GM12878 (cell line): ENCODE measurements around the gene IGSF11.

Source experiments
- GABPA ChIP-seq: IDR thresholded peaks from 2 replicates; pipeline ENCODE4 v1.6.1; 2014; ENCODE audit warnings: antibody characterized with exemption, low read depth, mild to moderate bottlenecking, inconsistent platforms
- POLR2AphosphoS5 ChIP-seq: IDR thresholded peaks from 2 replicates; pipeline ENCODE4 v1.6.1; 2011; ENCODE audit warnings: mild to moderate bottlenecking, low read length, inconsistent platforms
- REST ChIP-seq: IDR thresholded peaks from 2 replicates; pipeline ENCODE4 v1.6.1; 2012; ENCODE audit warnings: mild to moderate bottlenecking, low read depth, low read length

GRCh38 chr3:118977671-118978392 lies 56.8 kb downstream of the IGSF11 start:
- no peak for TF ChIP-seq REST
- TF ChIP-seq POLR2AphosphoS5: no peak
- TF ChIP-seq GABPA: no peak
